OCI-LY1 (cell line): Measurements from ENCODE around the gene TUBE1.

ENCODE experiments used
- H2AFZ ChIP-seq: fragments of 200-600 bp; sonication (generic), shearing (Covaris generic); 2 replicates; pipeline ENCODE4 v1.6.0; 2014; ENCODE audit warnings: antibody characterized with exemption, mild to moderate bottlenecking, low read length
- H3F3A ChIP-seq: fragments of 200-600 bp; sonication (generic), shearing (Covaris generic); 2 replicates; pipeline ENCODE4 v1.6.0; 2014; ENCODE audit warnings: mild to moderate bottlenecking, antibody characterized with exemption, low read length, moderate library complexity; ENCODE audit not compliant: insufficient read depth
- H3K27ac ChIP-seq: fragments of 200-600 bp; sonication (generic); 2 replicates; pipeline ENCODE4 v1.5.1; 2014; ENCODE audit warnings: low read length, mixed run types, mild to moderate bottlenecking, low read depth; ENCODE audit not compliant: poor library complexity, severe bottlenecking
- H3K27me3 ChIP-seq: fragments of 200-600 bp; sonication (generic); 2 replicates; pipeline ENCODE4 v1.6.0; 2014; ENCODE audit warnings: antibody characterized with exemption, mild to moderate bottlenecking, low read length, moderate library complexity; ENCODE audit not compliant: insufficient read depth
- H3K36me3 ChIP-seq: fragments of 200-600 bp; sonication (generic); 2 replicates; pipeline ENCODE4 v1.6.1; 2014; ENCODE audit warnings: mild to moderate bottlenecking, antibody characterized with exemption, low read length, moderate library complexity, mixed read lengths; ENCODE audit not compliant: insufficient read depth
- H3K4me1 ChIP-seq: fragments of 200-600 bp; sonication (generic); 2 replicates; pipeline ENCODE4 v1.5.1; 2014; ENCODE audit warnings: mild to moderate bottlenecking, low read length, moderate library complexity; ENCODE audit not compliant: insufficient read depth, severe bottlenecking
- H3K4me2 ChIP-seq: fragments of 200-600 bp; sonication (generic), shearing (Covaris generic); 2 replicates; pipeline ENCODE4 v1.6.1; 2014; ENCODE audit warnings: low read length
- H3K4me3 ChIP-seq: fragments of 200-600 bp; sonication (generic); 2 replicates; pipeline ENCODE4 v1.5.1; 2014; ENCODE audit warnings: low read length, low read depth, mild to moderate bottlenecking, mixed read lengths; ENCODE audit not compliant: poor library complexity, severe bottlenecking
- H3K79me2 ChIP-seq: fragments of 200-600 bp; shearing (Covaris generic); 2 replicates; pipeline ENCODE4 v1.6.1; 2016; ENCODE audit warnings: mixed run types, low read length, mixed read lengths; ENCODE audit not compliant: insufficient read depth
- H3K9ac ChIP-seq: fragments of 200-600 bp; sonication (generic), shearing (Covaris generic); 2 replicates; pipeline ENCODE4 v1.6.1; 2014; ENCODE audit warnings: mild to moderate bottlenecking, low read length, mixed read lengths
- H3K9me2 ChIP-seq: fragments of 200-600 bp; sonication (generic), shearing (Covaris generic); 2 replicates; pipeline ENCODE4 v1.6.1; 2014; ENCODE audit warnings: low read depth, mild to moderate bottlenecking, low read length, mixed read lengths
- H3K9me3 ChIP-seq: fragments of 200-600 bp; shearing (Covaris generic); 2 replicates; pipeline ENCODE4 v1.6.1; 2014; ENCODE audit warnings: low read length, mixed read lengths
- H4K20me1 ChIP-seq: fragments of 200-600 bp; sonication (generic), shearing (Covaris generic); 2 replicates; pipeline ENCODE4 v1.6.0; 2016; ENCODE audit warnings: mild to moderate bottlenecking, low read length; ENCODE audit not compliant: insufficient read depth
- CTCF ChIP-seq: fragments of 200-600 bp; sonication (generic), shearing (Covaris generic); IDR thresholded peaks from 2 replicates; pipeline ENCODE4 v1.5.1; 2017; ENCODE audit warnings: mild to moderate bottlenecking, antibody characterized with exemption, low read length, moderate library complexity, mixed read lengths
- EZH2 ChIP-seq: fragments of 200-600 bp; sonication (generic), shearing (Covaris generic); IDR thresholded peaks from 2 replicates; pipeline ENCODE4 v1.8.0; 2017; ENCODE audit warnings: borderline replicate concordance, mixed run types, mild to moderate bottlenecking, antibody characterized with exemption, low read length, moderate library complexity, mixed read lengths

Gene TUBE1

GRCh38 chr6:112030961-112031660 lies 56.2 kb downstream of the TUBE1 start:
- H3K27ac ChIP-seq = no peak overlapping the region
- no peaks in the 10 kb centered on the region for H4K20me1 ChIP-seq
- no peaks in the 10 kb centered on the region for H3K4me1 ChIP-seq
- H3K79me2 ChIP-seq = no peaks in the 10 kb centered on the region
- no peaks in the 10 kb centered on the region for H3K36me3 ChIP-seq
- no peak overlapping the region for H3K9ac ChIP-seq
- no peaks in the 10 kb centered on the region for H3K9me2 ChIP-seq
- TF ChIP-seq EZH2 (no peak), CTCF (no peak)
- no peaks in the 10 kb centered on the region for H3F3A ChIP-seq
- H3K27me3 ChIP-seq = no peaks in the 10 kb centered on the region
- no peak overlapping the region for H2AFZ ChIP-seq
- no peak overlapping the region for H3K4me3 ChIP-seq
- no peaks in the 10 kb centered on the region for H3K9me3 ChIP-seq
- H3K4me2 ChIP-seq = no peak overlapping the region

DNA sequence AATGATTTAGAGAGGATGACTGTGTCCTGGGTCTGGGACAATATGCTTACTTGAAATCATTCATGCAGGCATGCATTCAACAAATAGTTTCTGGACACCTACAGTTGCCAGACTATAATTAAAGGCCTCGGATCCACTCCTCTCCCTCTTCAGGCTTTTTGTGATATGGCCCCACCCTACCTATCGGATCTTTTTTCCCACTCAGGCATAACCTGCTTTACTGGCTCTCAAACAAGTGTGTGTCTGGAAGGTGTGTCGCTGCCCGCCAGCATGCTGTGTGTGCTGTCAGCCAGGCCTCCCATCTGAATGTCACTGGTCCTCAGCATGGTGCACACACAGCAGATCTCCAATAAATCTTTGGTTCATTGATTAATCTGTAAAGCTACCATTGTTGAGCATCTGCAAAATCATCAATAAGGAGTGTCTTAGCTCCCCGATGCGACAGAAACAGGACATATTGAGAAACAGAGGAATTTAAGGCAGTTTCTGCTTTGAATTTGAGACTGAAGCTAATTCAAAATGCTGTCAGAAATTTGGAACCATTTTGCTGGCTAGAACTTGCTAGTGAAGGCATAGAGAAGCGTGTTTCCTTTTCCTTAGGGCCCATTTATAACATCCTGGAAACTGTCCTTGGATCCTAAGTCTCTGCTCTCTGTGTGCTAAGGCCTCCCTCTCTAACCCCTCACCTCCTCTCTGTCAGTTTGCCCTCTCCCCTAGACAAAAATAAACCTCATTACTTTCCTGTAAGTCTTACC lies 56.9 kb downstream of the TUBE1 start:
- H3K79me2 ChIP-seq = no peaks in the 10 kb centered on the region

More for the DNA sequence above, 56.9 kb downstream of the TUBE1 start:
- no peak overlapping the region for H3K27ac ChIP-seq
- H3K4me3 ChIP-seq = no peak overlapping the region
- H3F3A ChIP-seq = no peaks in the 10 kb centered on the region
- no peaks in the 10 kb centered on the region for H3K27me3 ChIP-seq
- H3K9me2 ChIP-seq = no peaks in the 10 kb centered on the region
- no peaks in the 10 kb centered on the region for H3K4me1 ChIP-seq
- H3K4me2 ChIP-seq = no peak overlapping the region
- H2AFZ ChIP-seq = no peak overlapping the region
- H3K9ac ChIP-seq = no peak overlapping the region
- no peak for TF ChIP-seq EZH2
- no peak for TF ChIP-seq CTCF
- H3K9me3 ChIP-seq = no peaks in the 10 kb centered on the region
- no peaks in the 10 kb centered on the region for H3K36me3 ChIP-seq
- no peaks in the 10 kb centered on the region for H4K20me1 ChIP-seq
